DND-41 (cell line): ENCODE measurements around the gene PITPNM3.

Experiments
- ATAC-seq: fragments of 200-7000 bp; cut with Tn5 transposase; 3 replicates; pipeline ENCODE4 v1.9.1; 2021; ENCODE audit warnings: low read depth; ENCODE audit not compliant: insufficient read depth
- DNase-seq: peaks from one replicate; pipeline ENCODE4 v3.0.0-alpha.2; 2020
- H2AFZ ChIP-seq: 2 replicates; pipeline ENCODE4 v1.6.0; 2012; ENCODE audit warnings: low read depth, low read length
- H3K27ac ChIP-seq: 2 replicates; pipeline ENCODE4 v1.5.1; 2012; ENCODE audit warnings: low read length, inconsistent platforms
- H3K27me3 ChIP-seq: fragments of 200-600 bp; sonication (generic); 2 replicates; pipeline ENCODE4 v1.6.0; 2012; ENCODE audit warnings: low read length, mild to moderate bottlenecking, inconsistent platforms; ENCODE audit not compliant: insufficient read depth, poor library complexity
- H3K36me3 ChIP-seq: 2 replicates; pipeline ENCODE4 v1.5.1; 2012; ENCODE audit warnings: low read length, inconsistent platforms; ENCODE audit not compliant: insufficient read depth
- H3K4me1 ChIP-seq: 2 replicates; pipeline ENCODE4 v1.5.1; 2012; ENCODE audit warnings: mild to moderate bottlenecking, low read length; ENCODE audit not compliant: insufficient read depth
- H3K4me2 ChIP-seq: 2 replicates; pipeline ENCODE4 v1.6.0; 2012; ENCODE audit warnings: mild to moderate bottlenecking, moderate library complexity, low read length, inconsistent platforms; ENCODE audit not compliant: insufficient read depth
- H3K4me3 ChIP-seq, 2 experiments: fragments of 200-600 bp in 1 of 2; shearing (Covaris generic) in 1 of 2; 2 replicates each; pipeline ENCODE4 v1.5.1; 2012 to 2016; ENCODE audit warnings: inconsistent platforms in 2 of 2, low read length in 2 of 2, mild to moderate bottlenecking in 2 of 2, low read depth in 1 of 2, moderate library complexity in 1 of 2
- H3K79me2 ChIP-seq: 2 replicates; pipeline ENCODE4 v1.6.0; 2012; ENCODE audit warnings: low read length, inconsistent platforms; ENCODE audit not compliant: insufficient read depth
- H3K9ac ChIP-seq: 2 replicates; pipeline ENCODE4 v1.6.0; 2012; ENCODE audit warnings: low read depth, mild to moderate bottlenecking, inconsistent platforms, low read length, moderate library complexity
- H3K9me3 ChIP-seq: 2 replicates; pipeline ENCODE4 v1.5.1; 2012; ENCODE audit warnings: low read length, moderate library complexity, mild to moderate bottlenecking, inconsistent platforms; ENCODE audit not compliant: insufficient read depth, severe bottlenecking
- H4K20me1 ChIP-seq: 2 replicates; pipeline ENCODE4 v1.6.0; 2012; ENCODE audit warnings: low read length; ENCODE audit not compliant: insufficient read depth
- CTCF ChIP-seq: IDR thresholded peaks from 2 replicates; pipeline ENCODE4 v1.5.1; 2012; ENCODE audit warnings: borderline replicate concordance, low read length, moderate library complexity, mild to moderate bottlenecking; ENCODE audit not compliant: poor library complexity, severe bottlenecking; ENCODE audit errors: extremely low read depth
- EZH2 ChIP-seq: IDR thresholded peaks from 3 replicates; pipeline ENCODE4 v1.6.1; 2012; ENCODE audit warnings: borderline replicate concordance, low read depth, mild to moderate bottlenecking, moderate library complexity, low read length, inconsistent platforms; ENCODE audit not compliant: severe bottlenecking

Gene PITPNM3

GRCh38 chr17:6457688-6458459 is 98.5 kb downstream of the PITPNM3 start:
- no peaks in the 10 kb centered on the region for H3K9me3 ChIP-seq
- H3K79me2 ChIP-seq: no peaks in the 10 kb centered on the region
- H3K9ac ChIP-seq: no peak overlapping the region
- no peaks in the 10 kb centered on the region for H4K20me1 ChIP-seq
- H2AFZ ChIP-seq: no peak overlapping the region
- H3K27me3 ChIP-seq: no peaks in the 10 kb centered on the region
- no peaks in the 10 kb centered on the region for H3K36me3 ChIP-seq
- DNase-seq (no peak), ATAC-seq (no peak)
- H3K4me2 ChIP-seq: no peak overlapping the region
- H3K4me1 ChIP-seq: no peaks in the 10 kb centered on the region
- no peak overlapping the region for H3K4me3 ChIP-seq
- TF ChIP-seq EZH2 (no peak), CTCF (no peak)
- H3K27ac ChIP-seq: no peak overlapping the region

- no peak overlapping the region for H3K27ac ChIP-seq
- H3K9me3 ChIP-seq: no peaks in the 10 kb centered on the region
- H3K79me2 ChIP-seq: no peaks in the 10 kb centered on the region
- no peak overlapping the region for H3K9ac ChIP-seq
- no peak overlapping the region for H2AFZ ChIP-seq
- no peak overlapping the region for H3K4me2 ChIP-seq
- no peaks in the 10 kb centered on the region for H3K4me1 ChIP-seq
- no peaks in the 10 kb centered on the region for H4K20me1 ChIP-seq
- TF ChIP-seq CTCF (no peak), EZH2 (no peak)
- H3K4me3 ChIP-seq: no peak overlapping the region
- no peaks in the 10 kb centered on the region for H3K36me3 ChIP-seq
- DNase-seq (no peak), ATAC-seq (no peak)
- no peaks in the 10 kb centered on the region for H3K27me3 ChIP-seq
Measured at GRCh38 chr17:6456914-6457687, 99.3 kb downstream of the PITPNM3 start.

- Histone ChIP-seq H3K9ac (no peak overlapping the region), H3K4me2 (no peak overlapping the region), H3K79me2 (no peaks in the 10 kb centered on the region), H3K27ac (no peak overlapping the region), H4K20me1 (no peaks in the 10 kb centered on the region), H3K4me1 (no peaks in the 10 kb centered on the region), H3K36me3 (no peaks in the 10 kb centered on the region), H2AFZ (no peak overlapping the region), H3K4me3 (no peak overlapping the region), H3K27me3 (no peaks in the 10 kb centered on the region), H3K9me3 (no peaks in the 10 kb centered on the region)
- TF ChIP-seq CTCF (no peak), EZH2 (no peak)
- ATAC-seq: no peak
- no peak for DNase-seq
Measured at GRCh38 chr17:6456321-6456720, 100.0 kb downstream of the PITPNM3 start.
